NCI-H748 treated with DMSO at 0.1 percent for 48 hours (cell line): ENCODE measurements around the gene RACGAP1.

Source experiments
- DNase-seq: peaks from one replicate; lab custom pipeline; 2025; lab: John Stamatoyannopoulos, UW

RACGAP1 gene

DNA sequence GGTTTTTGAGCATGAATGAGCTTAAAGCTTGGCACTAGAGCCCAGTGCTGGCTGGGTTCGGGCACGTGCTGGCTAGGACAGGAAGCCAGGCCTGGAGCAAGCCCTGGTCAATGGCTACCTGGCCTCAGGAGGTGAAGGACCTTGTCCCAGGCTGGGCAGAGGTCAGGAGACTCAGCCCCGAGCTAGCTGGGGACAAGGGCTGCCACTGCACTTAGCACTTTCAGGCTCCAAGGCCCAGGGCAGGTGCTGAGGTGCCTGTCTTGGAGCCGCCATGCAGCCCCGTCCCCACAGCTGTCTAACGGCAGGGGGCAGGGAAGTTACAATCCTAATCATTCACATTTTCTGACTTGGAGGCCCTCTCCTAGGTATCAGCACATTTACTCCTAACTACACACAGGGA lies 56.8 kb downstream of the RACGAP1 start:
- no peak for DNase-seq

DNA sequence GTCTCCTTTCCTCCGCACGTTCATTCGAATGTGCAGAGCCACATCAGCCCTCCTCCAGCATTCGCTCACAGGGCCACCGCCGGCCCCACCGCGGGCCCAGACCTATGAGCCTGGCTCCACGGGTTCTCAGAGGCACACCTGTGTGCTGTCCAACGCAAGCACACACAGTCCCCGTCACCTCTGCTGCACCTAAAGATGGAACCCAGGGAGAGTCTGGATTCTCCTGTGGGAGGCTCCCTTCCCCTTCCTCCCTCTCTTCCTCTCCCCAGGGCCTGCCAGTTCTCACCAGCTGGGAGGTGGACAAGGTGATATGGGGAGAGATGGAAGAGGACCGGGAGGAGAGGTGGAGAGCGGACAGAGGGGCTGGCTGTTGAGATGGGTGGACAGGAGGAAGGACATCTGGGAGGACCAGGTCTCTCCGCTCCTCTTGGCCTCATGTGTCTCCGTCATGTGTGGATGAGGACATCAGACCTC lies 57.5 kb downstream of the RACGAP1 start:
- DNase-seq = no peak

DNA sequence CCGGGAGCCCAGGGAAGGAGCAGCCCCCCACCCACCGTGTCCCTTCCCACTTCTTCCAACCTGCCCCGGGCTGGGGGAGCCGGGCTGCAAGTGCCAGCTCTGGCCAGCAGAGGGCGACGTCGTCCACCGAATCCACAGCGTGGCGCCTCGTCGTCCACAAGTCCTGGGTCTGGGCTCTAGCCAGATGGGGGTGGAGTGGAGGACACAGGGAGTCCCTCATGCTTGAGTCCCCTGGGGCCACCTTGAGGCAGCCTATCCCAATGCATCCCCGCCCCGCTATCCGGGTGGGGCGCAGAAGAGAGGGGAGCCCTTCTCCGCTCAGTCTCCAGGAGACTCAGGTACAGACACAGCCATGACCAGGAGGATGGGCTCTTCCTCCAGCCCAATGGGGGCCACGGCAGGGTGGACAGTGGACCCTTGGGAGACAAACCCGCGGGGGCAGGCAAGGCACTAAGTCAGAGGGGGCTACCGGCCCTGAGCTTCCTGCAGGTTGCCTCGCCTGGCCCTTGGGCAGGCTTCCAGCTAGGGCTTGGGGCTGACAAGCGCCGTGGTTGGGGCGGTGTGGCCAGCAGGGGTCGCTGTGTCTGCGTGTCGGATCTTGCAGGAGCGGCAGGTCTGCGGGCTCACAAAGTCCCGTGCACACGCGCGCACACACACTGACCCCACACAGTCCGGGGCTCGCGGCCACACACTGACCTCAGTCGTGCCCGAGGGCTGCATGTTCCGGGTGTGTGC lies 58.1 kb downstream of the RACGAP1 start:
- peak; percentile 59 for DNase-seq

DNA sequence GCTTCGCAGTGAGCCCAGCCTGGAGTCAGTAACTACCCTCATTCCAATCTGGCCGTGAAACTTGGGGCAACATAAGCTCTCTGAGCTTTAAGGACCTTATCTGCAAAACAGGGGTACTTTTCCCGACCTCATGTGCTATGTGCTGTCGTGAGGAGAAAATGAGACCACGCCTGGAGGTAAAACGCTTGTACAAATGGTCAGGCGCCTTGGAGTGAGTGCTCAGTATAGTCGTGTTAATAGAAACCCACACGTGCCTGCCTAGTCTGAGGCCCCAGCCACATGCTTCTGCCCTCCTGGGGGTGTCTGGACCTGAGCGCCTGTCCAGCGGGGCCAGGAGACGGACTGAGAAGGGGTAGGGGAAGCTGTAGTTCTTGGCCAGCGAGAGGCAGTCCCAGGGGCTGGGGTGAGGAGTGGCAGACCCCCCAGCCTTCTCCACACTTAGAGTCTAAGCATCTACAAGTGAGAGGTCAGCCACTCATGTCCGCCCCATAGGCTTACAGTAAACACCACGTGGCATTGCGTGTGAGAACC lies 58.7 kb downstream of the RACGAP1 start:
- DNase-seq = no peak

DNA sequence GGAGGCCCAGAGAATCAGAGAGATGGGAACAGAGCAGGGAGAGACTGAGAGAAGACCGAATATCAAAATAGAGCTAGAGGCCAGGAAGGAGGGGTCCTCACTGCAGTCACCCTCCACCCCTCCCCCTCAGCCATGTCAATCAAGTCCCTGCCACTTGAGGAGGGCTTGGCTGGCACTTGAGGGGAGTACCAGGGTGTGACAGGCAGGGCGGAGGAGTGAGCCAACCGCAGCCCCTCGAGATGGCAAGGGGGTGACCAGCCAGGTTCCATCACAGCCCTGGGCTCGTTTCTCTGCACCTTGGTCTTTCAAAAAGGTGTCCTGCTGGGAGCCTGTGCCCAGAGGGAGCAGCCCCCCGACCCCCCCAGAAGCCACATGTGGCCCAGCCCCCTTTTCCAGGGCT lies 59.5 kb downstream of the RACGAP1 start:
- DNase-seq = no peak

DNA sequence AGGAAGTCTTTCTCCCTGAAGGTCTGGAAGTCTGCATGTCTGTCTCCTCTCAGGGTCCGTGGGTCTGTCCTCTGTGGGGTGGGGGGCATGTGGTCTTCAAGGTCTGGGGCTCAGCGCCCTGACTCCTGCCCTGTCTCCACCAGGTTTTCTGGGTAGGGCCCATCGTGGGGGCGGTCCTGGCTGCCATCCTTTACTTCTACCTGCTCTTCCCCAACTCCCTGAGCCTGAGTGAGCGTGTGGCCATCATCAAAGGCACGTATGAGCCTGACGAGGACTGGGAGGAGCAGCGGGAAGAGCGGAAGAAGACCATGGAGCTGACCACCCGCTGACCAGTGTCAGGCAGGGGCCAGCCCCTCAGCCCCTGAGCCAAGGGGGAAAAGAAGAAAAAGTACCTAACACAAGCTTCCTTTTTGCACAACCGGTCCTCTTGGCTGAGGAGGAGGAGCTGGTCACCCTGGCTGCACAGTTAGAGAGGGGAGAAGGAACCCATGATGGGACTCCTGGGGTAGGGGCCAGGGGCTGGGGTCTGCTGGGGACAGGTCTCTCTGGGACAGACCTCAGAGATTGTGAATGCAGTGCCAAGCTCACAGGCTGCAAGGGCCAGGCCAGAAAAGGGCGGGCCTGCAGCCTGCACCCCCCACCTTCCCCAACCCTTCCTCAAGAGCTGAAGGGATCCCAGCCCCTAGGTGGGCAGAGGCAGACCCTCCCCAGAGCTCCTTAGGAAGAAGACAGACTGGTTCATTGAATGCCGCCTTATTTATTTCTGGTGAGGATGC lies 60.3 kb downstream of the RACGAP1 start:
- no peak for DNase-seq

DNA sequence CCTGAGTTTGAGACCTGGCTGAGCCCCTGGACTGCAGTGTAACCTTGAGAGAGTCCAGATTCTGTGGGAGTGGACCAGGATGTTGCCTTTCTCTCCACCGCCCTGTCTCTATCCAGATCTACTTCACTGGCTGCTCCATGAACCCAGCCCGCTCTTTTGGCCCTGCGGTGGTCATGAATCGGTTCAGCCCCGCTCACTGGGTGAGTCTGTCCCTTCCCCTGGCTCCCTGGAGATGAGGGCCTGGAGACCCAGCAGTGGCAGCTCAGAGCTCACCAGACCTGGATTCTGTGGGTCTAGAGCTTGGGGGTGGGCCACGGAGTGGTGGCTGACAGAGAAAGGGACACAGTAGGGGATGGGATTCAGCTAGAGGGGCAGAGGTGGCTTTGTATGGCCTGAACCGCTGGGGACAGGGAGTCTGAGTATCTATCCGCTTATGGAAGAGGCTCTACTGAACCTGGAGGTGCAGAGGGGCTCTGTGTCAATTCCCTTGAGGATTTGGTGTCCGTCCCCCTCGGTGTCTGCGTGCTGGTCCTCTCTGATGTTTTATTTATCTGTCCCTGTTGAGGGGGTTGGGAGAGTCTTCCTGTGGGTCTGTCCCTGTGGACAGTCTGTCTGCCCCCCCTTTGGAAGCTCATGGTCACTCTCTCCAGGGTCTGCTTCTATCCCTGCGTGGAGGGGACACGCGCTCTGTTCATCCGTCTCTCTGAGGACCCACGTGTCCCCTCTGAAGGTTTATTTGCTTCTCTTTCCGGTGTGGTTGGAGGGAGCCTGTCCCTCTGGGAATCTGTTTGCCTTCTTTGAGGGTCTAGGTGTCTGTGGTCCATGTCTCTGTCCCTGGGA lies 61.1 kb downstream of the RACGAP1 start:
- no peak for DNase-seq

DNA sequence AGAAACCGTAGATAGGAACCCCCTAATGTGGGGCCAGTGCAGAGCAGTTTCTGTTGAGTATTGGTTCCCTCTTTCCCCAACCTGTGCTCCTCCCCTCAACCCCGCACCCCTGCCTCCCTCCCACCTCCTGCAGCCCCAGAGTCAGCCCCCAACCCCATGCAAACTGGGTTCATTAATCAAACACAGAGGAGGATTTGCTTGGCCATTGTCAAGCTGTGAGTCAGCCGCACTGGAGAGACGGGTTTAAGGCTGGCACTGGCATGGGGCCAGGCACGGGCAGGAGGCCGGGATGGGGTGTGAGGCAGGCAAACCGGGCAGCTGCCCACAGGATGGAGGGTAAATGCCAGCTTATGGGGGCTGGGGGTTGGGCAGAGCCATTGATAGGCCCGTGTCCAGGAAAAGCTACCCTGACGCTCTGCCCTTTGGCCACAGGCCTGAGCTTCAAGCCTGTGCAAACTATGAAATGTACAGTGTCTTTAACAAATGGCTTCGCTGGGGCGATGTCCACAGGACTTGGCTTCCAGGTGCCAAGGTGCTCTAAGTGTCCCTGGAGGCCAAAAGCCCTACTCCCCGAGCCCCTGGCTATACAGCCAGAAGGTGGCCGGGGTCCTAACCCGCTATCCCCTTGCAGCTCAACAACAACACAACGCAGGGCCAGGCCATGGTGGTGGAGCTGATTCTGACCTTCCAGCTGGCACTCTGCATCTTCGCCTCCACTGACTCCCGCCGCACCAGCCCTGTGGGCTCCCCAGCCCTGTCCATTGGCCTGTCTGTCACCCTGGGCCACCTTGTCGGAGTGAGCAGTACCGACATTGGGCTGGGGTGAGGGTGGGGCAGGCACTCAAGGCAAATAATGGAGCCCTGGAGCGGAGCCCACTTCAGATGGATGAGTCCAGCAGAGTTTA lies 62.2 kb downstream of the RACGAP1 start:
- DNase-seq = no peak

DNA sequence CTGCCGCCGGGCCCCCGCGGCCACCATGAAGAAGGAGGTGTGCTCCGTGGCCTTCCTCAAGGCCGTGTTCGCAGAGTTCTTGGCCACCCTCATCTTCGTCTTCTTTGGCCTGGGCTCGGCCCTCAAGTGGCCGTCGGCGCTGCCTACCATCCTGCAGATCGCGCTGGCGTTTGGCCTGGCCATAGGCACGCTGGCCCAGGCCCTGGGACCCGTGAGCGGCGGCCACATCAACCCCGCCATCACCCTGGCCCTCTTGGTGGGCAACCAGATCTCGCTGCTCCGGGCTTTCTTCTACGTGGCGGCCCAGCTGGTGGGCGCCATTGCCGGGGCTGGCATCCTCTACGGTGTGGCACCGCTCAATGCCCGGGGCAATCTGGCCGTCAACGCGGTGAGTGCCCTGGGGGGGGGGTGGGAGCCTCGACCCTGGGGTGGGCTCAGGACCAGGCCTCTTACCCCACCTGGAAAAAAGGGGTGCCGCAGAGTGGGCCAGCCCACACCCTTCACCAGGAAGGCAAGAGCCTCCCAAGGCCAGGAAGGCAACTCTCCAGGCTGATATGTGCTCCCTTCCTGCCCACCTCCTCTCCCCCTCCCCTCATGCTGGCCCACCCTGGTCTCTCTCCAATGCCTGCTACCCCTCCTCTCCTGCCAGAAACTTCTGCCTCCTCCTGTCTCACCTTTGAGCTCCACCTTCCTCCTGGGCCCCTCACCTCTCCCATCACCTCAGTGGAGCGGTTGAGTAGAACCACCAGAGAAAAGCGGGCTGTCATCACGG lies 63.1 kb downstream of the RACGAP1 start:
- DNase-seq = no peak

DNA sequence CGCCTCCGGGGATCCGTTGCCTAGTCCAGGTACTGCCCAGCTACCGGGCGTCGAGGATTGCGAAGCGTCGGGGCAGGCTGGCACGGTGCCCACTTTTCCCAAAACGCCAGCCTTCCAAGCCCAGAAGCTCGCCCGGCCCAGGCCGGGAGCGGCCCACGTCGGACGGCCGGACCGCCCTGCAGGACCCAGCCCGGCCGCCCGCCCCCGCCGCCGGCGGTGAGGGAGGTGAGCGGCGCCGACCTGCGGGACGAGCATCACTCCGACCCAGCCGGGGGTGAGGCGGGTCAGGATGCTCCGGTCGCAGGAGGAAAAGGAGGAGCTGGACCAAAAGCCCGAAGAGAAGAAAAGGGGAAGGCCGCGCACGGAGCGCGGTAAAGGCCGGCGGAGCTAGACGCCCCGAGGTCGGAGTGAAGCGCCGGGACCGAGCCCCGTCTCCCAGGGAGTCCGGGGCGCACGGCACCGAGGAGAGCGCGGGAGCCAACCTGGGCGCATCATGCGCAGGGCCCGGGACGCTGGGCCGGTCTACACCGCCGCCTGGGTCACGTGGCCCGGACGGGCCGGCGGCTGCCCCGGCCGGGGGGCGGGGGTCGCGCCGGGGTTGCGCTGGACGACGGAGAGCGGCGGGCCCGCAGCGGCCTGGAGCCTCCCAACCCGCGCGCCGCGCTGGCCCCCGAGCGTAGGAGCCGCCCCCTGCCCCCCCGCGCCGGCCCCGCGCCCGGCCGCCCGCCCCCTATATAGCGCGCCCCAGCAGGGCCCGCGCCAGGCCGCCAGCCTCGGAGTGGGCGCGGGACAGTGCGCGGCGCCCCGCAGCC lies 64.0 kb downstream of the RACGAP1 start, which contains the start of gene AQP5:
AQP5 (plus strand) TSS at position 762 of the 812 bp plus-strand sequence. CDS start 146 bp downstream, outside the sequence.
- DNase-seq = no peak

DNA sequence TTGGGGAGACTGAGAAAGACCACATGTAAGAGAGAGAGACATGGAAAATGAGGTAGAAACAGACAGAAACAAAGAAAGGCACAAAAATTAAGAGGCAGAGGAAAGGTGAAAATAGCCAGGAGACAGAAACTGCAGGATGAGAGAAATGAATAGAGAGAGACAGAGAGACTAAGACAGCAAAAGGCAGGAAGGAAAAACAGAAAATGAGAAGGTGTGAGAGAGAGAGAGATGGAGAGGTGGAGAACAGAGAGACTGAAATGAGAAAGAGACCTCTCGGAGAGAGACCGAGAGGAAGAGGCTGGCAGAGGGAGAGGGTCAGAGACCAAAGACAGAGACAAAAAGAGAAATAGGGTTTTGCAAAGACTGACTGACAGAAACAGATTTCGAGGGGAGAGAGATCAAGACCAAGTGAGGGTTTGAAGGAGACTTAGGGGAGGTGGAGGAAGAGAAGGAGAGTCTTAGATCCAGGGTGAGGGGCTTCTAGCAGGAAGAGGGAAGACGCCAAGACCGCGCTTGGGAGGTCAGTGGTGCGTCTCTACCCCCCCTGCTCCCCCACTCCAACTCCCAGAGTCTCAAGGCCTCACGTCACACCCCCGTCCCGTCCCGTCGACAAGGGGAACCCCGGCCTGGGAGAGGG lies 64.7 kb downstream of the RACGAP1 start:
- no peak for DNase-seq

DNA sequence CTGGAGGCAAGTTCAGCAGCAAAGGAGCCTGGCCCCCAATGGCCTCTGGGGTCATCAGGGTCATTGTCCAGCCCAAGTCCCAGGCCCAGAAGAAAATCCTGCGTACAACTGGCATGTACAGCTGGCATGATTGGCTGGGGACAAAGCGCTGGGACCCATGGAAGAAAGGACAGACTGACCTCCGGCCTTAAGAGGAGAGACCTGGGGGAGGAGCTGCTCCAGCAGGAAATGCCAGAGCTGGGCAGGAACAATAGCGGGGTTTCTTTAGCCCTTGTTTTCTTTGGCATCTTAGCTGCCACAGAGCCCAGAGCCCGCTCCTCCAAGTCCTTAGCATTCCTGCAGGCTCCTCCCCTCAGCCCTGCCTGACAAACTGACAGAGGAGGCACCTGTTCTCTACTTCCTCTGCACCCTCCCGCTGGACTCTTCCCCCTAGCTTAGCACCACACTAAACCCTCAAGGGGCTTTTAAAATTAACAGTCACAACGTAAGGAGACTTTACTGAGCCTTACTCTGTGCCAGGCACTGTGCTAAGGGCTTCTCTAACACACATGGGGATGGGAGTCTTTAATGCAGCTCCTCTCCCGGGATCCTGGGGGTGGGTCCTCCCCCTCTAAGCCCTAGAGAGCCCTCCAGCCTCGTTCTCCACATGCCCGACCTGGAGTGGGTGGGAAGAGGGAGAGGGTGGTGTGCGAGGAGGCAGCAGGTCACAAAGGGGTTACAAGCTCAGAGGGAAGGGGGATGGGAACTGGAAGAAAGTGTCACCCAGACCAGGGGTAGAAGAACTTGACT lies 65.4 kb downstream of the RACGAP1 start:
- DNase-seq = no peak

DNA sequence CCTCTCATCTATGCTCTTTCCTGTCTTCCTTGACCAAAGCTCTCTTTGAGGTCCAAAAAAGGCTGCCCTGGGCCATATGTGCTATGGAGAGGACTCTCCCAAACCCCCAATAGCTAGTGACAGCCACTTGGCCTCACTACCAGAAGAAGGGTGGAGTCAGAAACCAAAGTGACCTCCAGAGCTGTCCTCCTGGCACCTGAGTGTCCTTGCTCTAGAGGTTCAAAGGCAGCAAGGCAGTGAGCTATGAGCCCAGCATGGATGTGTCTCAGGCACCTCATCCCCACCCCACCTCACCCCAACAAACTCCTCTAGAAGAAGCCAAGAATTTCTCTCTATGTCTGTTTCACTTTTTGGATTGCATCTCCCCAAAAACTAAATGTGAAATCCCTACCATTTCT lies 67.7 kb downstream of the RACGAP1 start:
- DNase-seq = no peak

DNA sequence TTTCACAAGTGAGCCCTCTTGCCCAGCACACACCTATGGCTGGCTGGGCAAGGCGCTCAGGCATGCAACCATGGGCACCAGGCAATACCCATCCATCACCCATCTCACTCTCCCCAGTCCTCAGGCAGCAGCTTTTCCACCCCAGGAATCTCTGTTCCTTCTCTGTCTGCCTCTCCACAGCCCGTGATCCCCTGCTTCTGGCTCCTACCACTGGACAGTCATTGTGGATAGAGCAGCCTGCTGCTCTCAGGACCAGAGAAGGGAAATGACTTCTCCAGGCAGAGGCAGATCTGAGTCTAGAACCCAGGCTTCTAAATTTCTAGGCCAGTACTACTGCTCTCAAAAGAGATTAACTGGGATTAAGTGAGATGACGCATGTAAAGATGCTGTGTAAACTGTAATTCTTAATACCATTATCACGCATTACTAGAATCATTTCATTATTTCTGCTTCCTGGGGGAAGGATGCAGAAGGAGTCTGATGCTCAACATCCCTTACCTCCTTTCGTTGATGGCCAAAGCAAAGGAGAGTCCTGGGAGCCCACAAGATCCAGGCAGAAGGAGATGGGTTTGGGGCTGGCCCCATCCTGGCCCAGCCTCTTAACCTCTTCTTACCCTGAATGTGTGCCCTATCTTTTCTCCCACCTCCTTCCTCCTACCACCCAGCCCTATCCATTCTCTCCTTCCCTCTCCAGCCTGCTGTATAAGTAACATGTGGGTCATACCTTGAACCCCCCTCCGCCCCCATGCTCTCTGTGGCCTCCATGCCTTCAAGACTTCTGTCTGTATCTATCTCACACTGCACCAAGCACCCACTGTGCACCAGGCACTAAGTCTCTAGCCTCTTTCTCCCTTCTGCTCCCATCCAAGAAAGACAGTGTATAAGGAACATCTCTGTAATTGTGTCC lies 68.4 kb downstream of the RACGAP1 start:
- DNase-seq = no peak

DNA sequence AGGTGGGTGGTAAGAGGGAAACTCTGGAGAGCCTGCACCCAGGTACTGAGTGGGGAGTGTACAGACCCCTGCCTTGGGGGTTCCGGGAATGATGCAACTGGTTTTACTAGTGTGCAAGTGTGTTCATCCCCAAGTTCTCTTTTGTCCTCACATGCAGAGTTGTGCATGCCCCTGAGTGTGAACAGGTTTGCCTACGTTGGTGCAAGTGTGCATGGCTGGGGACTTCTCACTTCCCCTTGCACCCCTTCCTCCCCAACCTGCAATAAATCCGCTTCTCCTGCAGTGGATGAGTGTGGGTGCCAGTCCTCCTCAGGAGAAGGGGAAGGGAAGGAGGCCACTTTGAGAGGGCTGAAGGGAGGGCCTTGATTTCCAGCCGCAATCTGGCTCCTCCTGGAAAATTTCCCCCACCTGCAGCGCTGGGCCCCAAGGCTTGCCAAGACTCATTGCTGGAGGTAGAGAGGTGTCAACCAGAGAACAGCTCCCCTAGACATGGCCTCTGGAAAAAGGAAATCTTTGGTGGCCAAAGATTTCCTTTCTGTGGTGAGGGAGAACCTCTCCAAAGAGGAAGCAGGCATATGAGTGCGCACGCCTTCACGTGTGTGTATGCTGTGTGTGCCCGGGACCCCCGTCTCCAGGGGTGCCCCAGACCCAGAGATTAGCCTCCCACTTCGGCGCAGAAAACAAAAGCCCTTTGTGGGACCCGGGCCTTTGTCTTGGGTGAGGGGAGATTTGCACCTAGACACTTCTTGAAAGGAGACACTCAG lies 69.2 kb downstream of the RACGAP1 start:
- no peak for DNase-seq
